ENCODE data around the gene ADRA2B.

- TF ChIP-seq, protein P1, sequence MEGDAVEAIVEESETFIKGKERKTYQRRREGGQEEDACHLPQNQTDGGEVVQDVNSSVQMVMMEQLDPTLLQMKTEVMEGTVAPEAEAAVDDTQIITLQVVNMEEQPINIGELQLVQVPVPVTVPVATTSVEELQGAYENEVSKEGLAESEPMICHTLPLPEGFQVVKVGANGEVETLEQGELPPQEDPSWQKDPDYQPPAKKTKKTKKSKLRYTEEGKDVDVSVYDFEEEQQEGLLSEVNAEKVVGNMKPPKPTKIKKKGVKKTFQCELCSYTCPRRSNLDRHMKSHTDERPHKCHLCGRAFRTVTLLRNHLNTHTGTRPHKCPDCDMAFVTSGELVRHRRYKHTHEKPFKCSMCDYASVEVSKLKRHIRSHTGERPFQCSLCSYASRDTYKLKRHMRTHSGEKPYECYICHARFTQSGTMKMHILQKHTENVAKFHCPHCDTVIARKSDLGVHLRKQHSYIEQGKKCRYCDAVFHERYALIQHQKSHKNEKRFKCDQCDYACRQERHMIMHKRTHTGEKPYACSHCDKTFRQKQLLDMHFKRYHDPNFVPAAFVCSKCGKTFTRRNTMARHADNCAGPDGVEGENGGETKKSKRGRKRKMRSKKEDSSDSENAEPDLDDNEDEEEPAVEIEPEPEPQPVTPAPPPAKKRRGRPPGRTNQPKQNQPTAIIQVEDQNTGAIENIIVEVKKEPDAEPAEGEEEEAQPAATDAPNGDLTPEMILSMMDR (IDR thresholded peaks at IDR 0.05), result no peak
- no peak for TF ChIP-seq POLR2A (IDR thresholded peaks at IDR 0.05)
Measured at GRCh38 chr2:96083064-96083939, 33.1 kb downstream of the ADRA2B start.

Measured in stomach (tissue), 4 donors.